GM10847 (cell line): ENCODE data around the gene ALDH18A1.

Source experiments
- POLR2A ChIP-seq: IDR thresholded peaks from 2 replicates; pipeline ENCODE4 v1.6.1; 2011; ENCODE audit not compliant: insufficient read length; ENCODE audit errors: extremely low read depth

Gene ALDH18A1

GRCh38 chr10:95656291-95657164, at the start of gene ALDH18A1:
Gene ALDH18A1 (minus strand): TSS chr10:95656711. CDS start chr10:95653377, 3,334 bp downstream.
- peak; percentile 58 for TF ChIP-seq POLR2A

GRCh38 chr10:95698415-95698814, 41.9 kb upstream of the ALDH18A1 start:
- no peak for TF ChIP-seq POLR2A

- no peak for TF ChIP-seq POLR2A
Observed at GRCh38 chr10:95697429-95697828, 40.9 kb upstream of the ALDH18A1 start.

DNA sequence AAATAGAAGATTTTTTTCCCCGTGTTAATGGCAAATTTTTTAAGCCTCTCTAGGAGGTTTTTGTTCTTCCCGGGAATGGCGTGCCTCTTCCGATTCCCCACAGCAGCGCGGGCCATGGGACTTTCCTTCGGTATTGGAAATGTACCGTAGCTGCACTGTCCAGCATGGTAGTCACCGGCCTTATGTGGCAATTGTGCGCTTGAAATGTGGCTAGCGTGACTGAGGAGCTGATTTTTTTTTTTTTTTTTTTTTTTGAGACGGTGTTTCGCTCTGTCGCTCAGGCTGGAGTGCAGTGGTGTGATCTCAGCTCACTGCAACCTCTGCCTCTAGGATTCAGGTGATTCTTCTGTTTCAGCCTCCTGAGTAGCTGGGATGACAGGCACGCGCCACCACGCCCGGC, 38.2 kb upstream of the ALDH18A1 start:
- TF ChIP-seq POLR2A = no peak

GRCh38 chr10:95693668-95694534, 37.4 kb upstream of the ALDH18A1 start, which contains the start of gene TCTN3:
Gene TCTN3 (minus strand): TSS chr10:95693927. CDS start chr10:95693899, 28 bp downstream.
- peak; percentile 58 for TF ChIP-seq POLR2A

GRCh38 chr10:95693071-95693667, 36.7 kb upstream of the ALDH18A1 start:
- TF ChIP-seq POLR2A = no peak

- no peak for TF ChIP-seq POLR2A
Observed at GRCh38 chr10:95691281-95691680, 34.8 kb upstream of the ALDH18A1 start.

DNA sequence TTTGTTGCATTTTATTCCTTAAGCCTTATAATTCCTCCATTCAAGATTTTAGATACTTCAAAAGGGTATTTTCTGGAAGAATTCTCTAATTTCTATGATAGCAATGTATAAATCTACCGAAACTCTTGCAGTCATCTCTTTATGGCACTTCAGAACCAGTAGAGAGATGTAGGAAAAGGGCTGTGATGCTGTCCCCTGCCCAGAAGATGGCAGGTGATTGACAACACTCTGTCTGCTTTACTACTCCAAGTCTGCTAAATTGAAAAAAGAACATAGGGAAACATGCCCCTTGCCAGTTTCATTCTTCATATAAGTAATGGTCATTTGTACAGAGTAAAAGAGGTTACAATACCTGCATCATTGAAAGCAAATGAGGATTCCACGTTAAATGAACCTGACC, 32.1 kb upstream of the ALDH18A1 start:
- TF ChIP-seq POLR2A = no peak

GRCh38 chr10:95683966-95684365, 27.5 kb upstream of the ALDH18A1 start:
- no peak for TF ChIP-seq POLR2A

DNA sequence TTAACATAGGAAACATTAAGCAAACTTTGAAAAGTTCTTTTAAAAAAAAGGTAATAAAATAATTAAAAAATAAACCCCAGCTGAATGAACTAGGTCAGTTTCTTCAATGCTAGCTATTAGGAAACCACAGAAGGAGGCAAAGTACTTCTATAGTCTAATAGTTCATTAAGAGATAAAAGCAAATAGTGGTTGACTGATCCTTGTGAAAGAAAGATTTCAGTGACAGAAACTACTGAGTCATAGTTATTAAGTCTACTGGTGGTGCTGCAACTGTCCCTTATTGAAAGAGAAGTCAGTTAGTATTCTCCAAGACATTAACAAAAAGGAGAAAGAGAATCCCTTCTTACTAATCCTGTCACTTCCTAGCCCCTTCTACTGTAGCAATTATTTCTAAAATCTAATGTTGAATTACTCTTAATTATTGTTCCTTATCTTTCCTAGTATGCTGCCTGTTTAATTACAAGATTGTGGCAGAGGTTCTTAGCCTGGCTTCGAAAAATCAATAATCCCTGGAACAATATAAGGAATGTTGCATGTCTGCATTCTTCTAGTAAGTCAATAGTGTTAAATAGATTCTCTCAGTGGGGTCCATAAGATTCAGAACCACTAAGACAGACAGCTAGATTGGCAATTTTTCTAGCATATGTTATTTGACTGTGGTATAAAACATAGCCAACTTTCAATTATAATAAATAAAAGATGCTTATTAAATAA, 19.0 kb upstream of the ALDH18A1 start:
- no peak for TF ChIP-seq POLR2A

DNA sequence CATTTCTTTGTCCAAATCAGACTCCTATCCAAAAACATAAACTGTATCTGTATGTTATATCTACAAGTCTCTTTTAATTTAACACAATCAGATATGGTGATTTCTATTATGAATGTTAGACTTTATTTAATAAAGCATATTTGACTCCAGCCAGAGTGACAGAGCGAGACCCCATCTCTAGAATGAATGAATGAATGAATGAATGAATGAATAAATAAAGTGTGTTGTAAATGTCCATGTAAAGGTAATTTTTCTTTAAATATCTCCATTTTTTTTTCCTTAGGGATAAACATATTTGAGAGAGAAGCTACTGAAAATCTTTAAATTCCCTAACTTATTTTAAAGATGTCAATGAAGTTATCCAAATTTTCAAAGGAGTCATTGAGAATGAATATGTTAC, 18.1 kb upstream of the ALDH18A1 start:
- TF ChIP-seq POLR2A = no peak

GRCh38 chr10:95664543-95664942, 8.0 kb upstream of the ALDH18A1 start:
- no peak for TF ChIP-seq POLR2A

DNA sequence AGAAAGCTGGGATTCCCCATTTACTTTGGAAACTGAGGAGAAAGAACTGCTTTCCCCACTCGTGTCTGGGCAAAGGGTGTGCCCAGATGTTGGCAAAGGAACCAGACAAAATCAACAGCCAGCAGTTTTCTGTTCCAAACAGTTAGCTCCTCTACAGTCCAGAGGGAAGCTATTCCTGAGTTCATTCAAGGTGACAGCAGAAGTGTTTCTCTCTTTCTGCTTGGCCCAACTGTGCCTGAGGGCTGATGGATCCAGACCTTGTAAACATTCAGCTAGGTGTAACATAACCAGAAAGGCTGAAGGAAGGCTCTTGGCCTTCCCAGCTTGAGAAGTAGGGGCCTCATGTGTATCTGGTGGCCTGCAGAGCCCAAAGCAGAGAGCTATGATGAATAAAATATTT, 7.0 kb upstream of the ALDH18A1 start:
- no peak for TF ChIP-seq POLR2A

DNA sequence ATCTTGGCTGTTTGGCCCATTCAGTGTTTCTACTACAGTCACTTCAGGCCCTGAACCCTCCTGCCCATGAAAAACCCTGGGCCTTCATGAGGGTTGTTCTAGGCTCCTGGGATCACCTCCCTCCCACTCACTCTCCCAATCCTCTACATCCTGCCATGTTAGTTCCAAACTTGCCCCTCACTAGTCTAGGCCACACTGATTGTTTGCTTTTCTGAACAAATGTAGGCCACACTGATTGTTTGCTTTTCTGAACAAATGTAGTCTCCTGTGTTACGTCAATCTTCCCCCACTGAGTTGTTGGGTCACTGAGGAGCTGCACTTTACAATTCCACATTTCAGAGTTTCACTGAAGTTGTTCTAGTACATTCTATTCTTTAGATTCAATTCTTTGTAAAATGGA, 5.3 kb upstream of the ALDH18A1 start:
- no peak for TF ChIP-seq POLR2A

- no peak for TF ChIP-seq POLR2A
Observed at GRCh38 chr10:95660283-95660682, 3.8 kb upstream of the ALDH18A1 start.
